Right cardiac atrium (tissue), 5 donors: Measurements from ENCODE around the gene ARPC2. TPM values are rescaled to one million over a fixed set of nuclear protein-coding genes. Genes with fewer than 3 reads are reported as not detected.

Experiments
- ATAC-seq, 2 donors: fragments of 200-7000 bp; cut with Tn5 transposase; one replicate each; pipeline versions ENCODE4 v1.8.0 to v1.9.1; 2020; ENCODE audit warnings: moderate library complexity in 2 of 2, mild to moderate bottlenecking in 1 of 2
- DNase-seq, 3 donors: peaks; one replicate each; pipeline ENCODE4 v3.0.0-alpha.2; 2020
- H3K27ac ChIP-seq: one replicate; pipeline ENCODE4 v1.5.1; 2013; ENCODE audit warnings: mild to moderate bottlenecking, low read length, control low read depth, moderate library complexity
- H3K27me3 ChIP-seq: one replicate; pipeline ENCODE4 v1.6.1; 2013; ENCODE audit not compliant: control insufficient read depth, insufficient read depth
- H3K4me1 ChIP-seq: one replicate; pipeline ENCODE4 v1.6.1; 2013; ENCODE audit warnings: low read length; ENCODE audit not compliant: control insufficient read depth, insufficient read depth
- H3K4me3 ChIP-seq: one replicate; pipeline ENCODE4 v1.5.1; 2013; ENCODE audit warnings: low read length, control low read depth
- H3K9me3 ChIP-seq: one replicate; pipeline ENCODE4 v1.6.1; 2013; ENCODE audit warnings: low read length; ENCODE audit not compliant: control insufficient read depth
- WGBS: extraction: QIAGEN DNeasy Blood & Tissue Kit; methylation state at CpG from one replicate; pipeline ENCODE4 v1.1.7; 2013; 5-methylcytosine and 5-hydroxymethylcytosine counted together
- intact Hi-C, 4 donors: fragments of 100-400 bp; cut with DNase I; formaldehyde crosslinking; loops; one replicate each; pipeline versions ENCODE4 v1.11.0 to v1.14.0; 2022 to 2023
- polyA plus RNA-seq: library from polyadenylated mRNA; stranded (reverse); fragments of 200-250 nt; gene quantifications from one replicate; pipeline ENCODE4 v1.2.3, GENCODE V29; 2013
- total RNA-seq, 4 donors: library from RNA; stranded (reverse); fragmentation: NEBNext Ultra II Directional; extraction: Animal tissue kit (Norgen Biotek cat#: 25700); gene quantifications; one replicate each; pipeline ENCODE4 v1.2.1, GENCODE V29; 2021
- donor health status: healthy with polysubstance abuse.
- donor health status: DM: no; HTN: yes; CAD: no.
- donor health status: DM: no; HTN: no; CAD: no.
- donor health status: DM: no; HTN: yes; CAD: no; lungs with severe emphysema.
- donor health status: DM: yes; HTN: yes; CAD: no.

Gene ARPC2
- total and polyA plus RNA-seq, 5 donors: 110 to 161 (median 132) TPM

- H3K4me3 ChIP-seq: no peak overlapping the region
- no peak overlapping the region for H3K27ac ChIP-seq
- 74% methylated on average over 5 of the region's 5 CpGs for WGBS
- no peaks in the 10 kb centered on the region for H3K4me1 ChIP-seq
- intact Hi-C loops: no loop called here
- no peak for DNase-seq
- H3K9me3 ChIP-seq: no peaks in the 10 kb centered on the region
- H3K27me3 ChIP-seq: no peaks in the 10 kb centered on the region
- ATAC-seq: no peak
These were observed 36.2 kb downstream of the ARPC2 start for GRCh38 chr2:218253232-218253625.

GRCh38 chr2:218255446-218255845, 38.5 kb downstream of the ARPC2 start:
- peaks cover 14% of the 10 kb centered on the region for H3K4me1 ChIP-seq
- 83% methylated on average over 6 of the region's 6 CpGs for WGBS
- H3K27me3 ChIP-seq: no peaks in the 10 kb centered on the region
- H3K9me3 ChIP-seq: no peaks in the 10 kb centered on the region
- DNase-seq (no peak), ATAC-seq (no peak)
- intact Hi-C loops: loop anchor here in 2 of 4 donors (5.0 kb wide), 1 partner anchor 68 kb away; no protein-coding TSS in a partner anchor
- H3K4me3 ChIP-seq: no peak overlapping the region
- no peak overlapping the region for H3K27ac ChIP-seq

- no peak for ATAC-seq
- Histone ChIP-seq H3K27me3 (no peaks in the 10 kb centered on the region), H3K27ac (no peak overlapping the region), H3K4me1 (peaks cover 18% of the 10 kb centered on the region), H3K9me3 (no peaks in the 10 kb centered on the region), H3K4me3 (no peak overlapping the region)
- WGBS: 95% methylated on average over 13 of the region's 13 CpGs
- no peak for DNase-seq
- intact Hi-C loops: loop anchor here in 2 of 4 donors (5.0 kb wide), 1 partner anchor 69 kb away; no protein-coding TSS in a partner anchor
These were observed 39.8 kb downstream of the ARPC2 start for GRCh38 chr2:218256612-218257350.

- H3K27me3 ChIP-seq: no peaks in the 10 kb centered on the region
- DNase-seq (peak in 1 of 3 donors; percentile 50), ATAC-seq (no peak)
- peaks cover 22% of the 10 kb centered on the region for H3K4me1 ChIP-seq
- no peaks in the 10 kb centered on the region for H3K9me3 ChIP-seq
- intact Hi-C loops: loop anchor here in 2 of 4 donors (5.0 kb wide), 1 partner anchor 70 kb away; no protein-coding TSS in a partner anchor
- H3K27ac ChIP-seq: peak overlapping the region; percentile 15
- no peak overlapping the region for H3K4me3 ChIP-seq
- 47% methylated on average over 8 of the region's 8 CpGs for WGBS
These were observed 40.5 kb downstream of the ARPC2 start for GRCh38 chr2:218257390-218257981.

GRCh38 chr2:218259099-218259961, 42.3 kb downstream of the ARPC2 start:
- no peaks in the 10 kb centered on the region for H3K9me3 ChIP-seq
- peak; percentile 79 to 82 for ATAC-seq
- H3K4me1 ChIP-seq: peaks cover 29% of the 10 kb centered on the region
- intact Hi-C loops: loop anchor here in 2 of 4 donors (5.0 kb wide), 1 partner anchor 72 kb away; no protein-coding TSS in a partner anchor
- H3K4me3 ChIP-seq: no peak overlapping the region
- DNase-seq: peak; percentile 85 to 92 (median 87)
- 27% methylated on average over 15 of the region's 15 CpGs for WGBS
- H3K27ac ChIP-seq: peak overlapping the region; percentile 94
- no peaks in the 10 kb centered on the region for H3K27me3 ChIP-seq

DNA sequence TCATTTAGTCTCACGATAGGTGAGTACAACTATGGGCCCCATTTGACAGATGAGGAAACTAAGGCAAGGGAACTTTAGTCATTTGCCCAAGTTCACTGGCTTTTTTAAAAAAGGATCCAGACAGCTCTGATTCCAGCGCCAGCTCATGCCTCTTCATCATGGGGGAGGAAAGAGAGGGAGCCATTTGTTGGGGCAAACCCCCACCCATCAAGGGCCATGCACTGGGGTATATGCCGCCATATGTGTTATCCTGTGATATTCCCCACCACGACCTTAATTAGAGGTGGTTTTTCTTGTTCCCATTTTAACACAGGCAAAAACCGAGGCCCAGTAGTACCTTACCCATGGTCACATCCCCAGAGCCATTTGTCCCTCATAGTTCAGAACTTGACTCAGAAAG, 43.2 kb downstream of the ARPC2 start:
- H3K9me3 ChIP-seq: no peaks in the 10 kb centered on the region
- ATAC-seq (no peak), DNase-seq (no peak)
- H3K4me3 ChIP-seq: no peak overlapping the region
- no peaks in the 10 kb centered on the region for H3K27me3 ChIP-seq
- peak overlapping the region; percentile 65 for H3K27ac ChIP-seq
- peaks cover 29% of the 10 kb centered on the region for H3K4me1 ChIP-seq
- intact Hi-C loops: no loop called here
- WGBS: 85% methylated on average over 5 of the region's 5 CpGs

- Histone ChIP-seq H3K9me3 (no peaks in the 10 kb centered on the region), H3K27ac (peak within 1 kb of the TSS; percentile 65), H3K4me3 (no peak within 1 kb of the TSS), H3K27me3 (no peaks in the 10 kb centered on the region), H3K4me1 (peaks cover 29% of the 10 kb centered on the region)
- DNase-seq: peak; percentile 79 to 91 (median 88)
- intact Hi-C loops: no loop called here
- peak; percentile 22 to 32 for ATAC-seq
- WGBS: 58% methylated on average over 10 of the region's 10 CpGs
These were observed 43.9 kb downstream of the ARPC2 start, which contains the start of gene GPBAR1 for GRCh38 chr2:218260742-218261422. TSS of gene GPBAR1 (plus strand) at chr2:218261015. CDS start at chr2:218262725, 1,710 bp downstream.

- Histone ChIP-seq H3K27me3 (no peaks in the 10 kb centered on the region), H3K4me1 (peaks cover 29% of the 10 kb centered on the region), H3K27ac (peak overlapping the region; percentile 37), H3K9me3 (no peaks in the 10 kb centered on the region), H3K4me3 (no peak overlapping the region)
- ATAC-seq: no peak
- intact Hi-C loops: no loop called here
- DNase-seq: peak in 2 of 3 donors; percentile 40 to 65
- WGBS: 61% methylated on average over 8 of the region's 8 CpGs
These were observed 44.6 kb downstream of the ARPC2 start for GRCh38 chr2:218261423-218262236.

DNA sequence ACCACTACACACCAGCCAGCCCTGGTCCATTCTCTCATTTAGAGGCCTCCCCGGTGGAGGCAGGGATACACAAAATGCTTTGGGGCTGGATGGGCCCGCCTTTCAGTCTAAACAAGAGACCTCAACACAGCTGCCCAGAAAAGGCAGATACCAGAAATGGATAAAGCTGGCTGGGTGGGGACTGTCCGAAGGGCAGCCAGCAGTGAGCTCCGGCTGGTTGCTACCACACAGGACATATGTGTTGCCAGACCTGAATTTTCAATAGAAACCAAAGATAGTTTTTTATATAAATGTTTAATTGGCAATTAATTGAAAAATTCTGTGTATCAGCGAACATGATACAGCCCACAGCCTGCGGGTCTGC, 45.2 kb downstream of the ARPC2 start:
- H3K27ac ChIP-seq: peak overlapping the region; percentile 3
- DNase-seq: peak in 1 of 3 donors; percentile 62
- 69% methylated on average over 6 of the region's 6 CpGs for WGBS

More for the DNA sequence above, 45.2 kb downstream of the ARPC2 start:
- H3K4me3 ChIP-seq: no peak overlapping the region
- intact Hi-C loops: no loop called here
- H3K9me3 ChIP-seq: no peaks in the 10 kb centered on the region
- peaks cover 29% of the 10 kb centered on the region for H3K4me1 ChIP-seq
- ATAC-seq: no peak
- H3K27me3 ChIP-seq: no peaks in the 10 kb centered on the region
